G401 (cell line): ENCODE results near the gene DUSP22. TPM values are rescaled to one million over a fixed set of nuclear protein-coding genes. Genes with fewer than 3 reads are reported as not detected.

Experiments
- DNase-seq: peaks from one replicate; pipeline ENCODE4 v3.0.0-alpha.2; 2015; ENCODE audit warnings: low spot score
- in situ Hi-C: cut with HindIII; loops from 2 replicates; pipeline ENCODE4 v1.10.0; 2016; ENCODE audit warnings: low sequenced_read_pairs, mixed read lengths
- total RNA-seq: library from RNA; depleted of rRNA; stranded (reverse); fragments of >200 nt; shearing (Covaris generic); gene quantifications from 2 replicates; pipeline ENCODE4 v1.2.3, GENCODE V29; 2014

The DUSP22 gene
- total RNA-seq, 1 experiment from 2014 or later, result 16.9 TPM

DNA sequence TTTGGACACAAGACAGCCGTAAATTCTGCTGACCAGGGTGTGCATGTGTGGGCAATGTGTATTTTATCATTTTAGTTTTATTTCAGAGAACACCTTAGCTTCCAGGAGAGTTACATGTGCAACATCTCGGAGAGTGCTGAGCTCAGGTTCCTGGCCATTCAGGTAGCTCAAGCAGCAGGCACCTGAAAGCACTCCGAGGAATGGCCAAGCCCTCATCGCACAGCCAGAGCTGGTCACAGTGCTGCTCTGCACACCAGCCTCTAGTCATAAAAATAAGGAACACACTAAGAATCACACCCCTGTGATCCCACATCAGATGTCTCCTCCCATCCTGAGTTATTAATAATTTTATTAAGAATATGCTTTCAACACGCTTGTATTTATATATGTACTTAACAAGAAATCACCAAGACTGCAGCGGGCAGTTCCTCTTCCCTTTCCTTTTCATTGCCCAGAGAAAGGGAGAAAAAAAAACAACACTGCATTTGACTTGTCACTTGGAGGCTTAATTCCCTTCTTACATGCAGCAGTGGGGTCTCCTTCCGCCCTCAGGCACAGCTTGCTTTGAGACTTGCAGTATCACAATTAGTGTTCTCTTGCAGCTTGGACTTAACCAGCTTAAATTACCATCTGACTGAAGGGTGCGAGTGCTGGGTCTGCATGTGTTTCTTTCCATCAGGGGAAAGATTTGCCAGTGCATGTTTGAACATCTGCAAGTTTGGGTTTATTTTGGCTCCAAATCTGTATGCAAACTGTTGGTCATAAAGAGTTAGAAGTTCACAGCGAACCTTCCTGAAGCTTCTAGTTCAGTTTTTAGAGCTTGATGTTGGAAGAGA is 63.3 kb downstream of the DUSP22 start:
- no peak for DNase-seq
- in situ Hi-C loops, result no loop called here

DNA sequence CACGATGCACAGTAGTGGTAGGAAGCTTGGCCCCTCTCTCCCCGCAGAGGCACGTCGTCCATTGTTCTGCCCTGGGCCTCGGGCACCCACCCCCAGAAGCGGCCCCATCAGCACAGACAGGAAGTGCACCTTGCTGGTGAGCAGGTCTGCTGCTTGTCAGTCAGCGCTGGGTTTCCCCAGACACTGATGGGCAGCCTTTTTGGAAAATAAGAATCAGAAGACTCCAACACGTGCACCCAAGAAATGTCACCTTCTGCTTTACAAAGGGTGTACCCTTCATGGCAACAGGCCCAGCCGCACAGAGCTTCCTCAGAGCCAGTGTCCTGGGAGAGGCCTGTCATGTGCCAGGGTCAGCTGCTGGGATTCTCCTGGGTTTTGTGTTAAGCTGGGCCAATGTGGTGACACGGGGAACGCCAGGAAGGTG is 64.6 kb downstream of the DUSP22 start:
- in situ Hi-C loops, result no loop called here
- no peak for DNase-seq

DNA sequence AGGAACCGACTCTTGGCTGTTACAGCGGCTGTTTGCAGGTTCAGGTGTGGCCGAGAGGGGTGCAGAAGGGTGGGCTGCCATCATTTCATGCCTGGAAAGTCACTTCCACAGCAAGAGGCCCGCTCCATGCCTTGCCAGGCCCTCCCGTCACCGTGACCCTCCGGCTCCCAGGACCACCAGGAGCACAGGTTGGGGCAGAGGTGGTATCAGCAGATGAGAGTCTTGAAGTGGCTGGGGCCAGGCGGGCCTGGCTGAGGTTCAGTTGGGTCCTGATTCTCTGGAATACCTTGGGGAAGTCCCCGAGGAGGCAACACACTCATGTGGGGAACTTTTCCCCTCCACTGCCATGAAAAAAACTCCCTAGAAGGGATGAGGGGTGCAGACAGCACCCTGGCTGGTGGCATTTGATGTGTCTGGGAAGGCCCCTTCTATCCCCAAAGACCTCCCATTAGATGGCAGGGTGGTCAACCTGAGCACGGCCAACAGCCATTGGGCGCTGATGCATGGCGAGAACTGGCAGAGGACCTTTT is 65.0 kb downstream of the DUSP22 start:
- in situ Hi-C loops, result no loop called here
- no peak for DNase-seq

DNA sequence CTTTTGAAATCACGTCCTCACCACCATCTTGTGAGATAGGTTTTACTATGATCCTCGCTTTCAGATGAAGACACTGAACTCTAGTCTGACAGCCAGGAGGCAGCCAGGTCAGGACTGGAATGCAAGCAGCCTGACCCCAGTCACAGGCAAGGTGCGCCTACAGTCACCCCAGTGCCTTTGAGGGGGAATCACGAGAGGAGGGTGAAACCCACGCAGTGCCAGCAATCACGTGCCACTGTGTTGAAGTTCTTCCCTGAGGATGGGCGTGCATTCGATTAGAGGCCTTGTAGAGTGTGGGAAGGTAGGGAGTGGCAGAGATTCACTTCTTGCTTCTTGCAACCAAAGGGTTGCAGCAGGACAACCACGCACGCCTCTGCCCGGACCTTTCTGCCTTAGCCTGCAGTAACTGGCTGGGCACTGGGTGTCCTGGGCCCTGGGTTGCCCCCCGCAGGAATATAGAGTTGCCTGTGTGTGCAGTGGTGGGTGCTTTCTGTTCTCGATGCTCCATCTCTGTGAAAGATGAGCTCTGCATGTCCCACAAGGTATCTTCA is 65.6 kb downstream of the DUSP22 start:
- DNase-seq, result no peak
- in situ Hi-C loops, result no loop called here

DNA sequence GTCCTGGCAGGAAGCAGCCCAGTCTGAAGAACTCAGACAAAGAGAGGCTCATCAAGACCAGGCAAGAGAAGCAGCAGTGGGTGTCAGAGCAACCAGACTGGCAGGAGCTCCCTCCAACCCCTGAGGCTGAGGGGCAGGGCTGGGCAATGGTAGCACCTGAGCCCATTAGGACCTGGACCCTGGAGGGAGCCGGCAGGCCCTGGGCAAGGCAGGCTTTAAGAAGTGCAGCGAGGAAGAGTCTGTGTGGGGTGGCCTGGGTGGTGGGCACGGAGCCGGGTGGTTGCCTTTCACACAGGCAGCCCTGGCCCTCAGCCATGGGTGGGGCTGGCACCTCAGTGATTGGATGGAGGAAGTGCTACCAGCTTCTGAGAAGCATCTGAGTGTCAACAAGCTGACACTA is 66.1 kb downstream of the DUSP22 start:
- DNase-seq, result no peak
- in situ Hi-C loops, result no loop called here

DNA sequence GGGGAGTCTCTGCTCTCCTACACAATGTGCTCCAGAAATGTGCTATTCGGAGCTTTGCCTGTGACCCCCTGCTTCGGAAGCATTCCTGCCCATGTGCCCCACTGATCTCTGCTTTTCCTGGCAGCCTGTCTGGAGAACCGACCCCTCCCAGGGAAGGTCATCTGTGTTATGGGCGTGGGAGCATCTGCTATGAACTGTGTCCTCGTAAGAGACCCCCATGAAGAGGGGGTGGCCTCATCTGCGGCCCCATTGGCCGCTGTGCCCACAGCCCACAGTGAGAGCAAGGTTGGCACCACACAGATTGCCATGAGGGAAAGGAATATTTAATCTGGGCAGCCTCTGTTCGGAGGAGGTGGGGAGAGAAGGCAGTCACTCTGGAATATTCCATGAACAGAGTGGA is 66.6 kb downstream of the DUSP22 start:
- in situ Hi-C loops, result no loop called here
- DNase-seq, result no peak

DNA sequence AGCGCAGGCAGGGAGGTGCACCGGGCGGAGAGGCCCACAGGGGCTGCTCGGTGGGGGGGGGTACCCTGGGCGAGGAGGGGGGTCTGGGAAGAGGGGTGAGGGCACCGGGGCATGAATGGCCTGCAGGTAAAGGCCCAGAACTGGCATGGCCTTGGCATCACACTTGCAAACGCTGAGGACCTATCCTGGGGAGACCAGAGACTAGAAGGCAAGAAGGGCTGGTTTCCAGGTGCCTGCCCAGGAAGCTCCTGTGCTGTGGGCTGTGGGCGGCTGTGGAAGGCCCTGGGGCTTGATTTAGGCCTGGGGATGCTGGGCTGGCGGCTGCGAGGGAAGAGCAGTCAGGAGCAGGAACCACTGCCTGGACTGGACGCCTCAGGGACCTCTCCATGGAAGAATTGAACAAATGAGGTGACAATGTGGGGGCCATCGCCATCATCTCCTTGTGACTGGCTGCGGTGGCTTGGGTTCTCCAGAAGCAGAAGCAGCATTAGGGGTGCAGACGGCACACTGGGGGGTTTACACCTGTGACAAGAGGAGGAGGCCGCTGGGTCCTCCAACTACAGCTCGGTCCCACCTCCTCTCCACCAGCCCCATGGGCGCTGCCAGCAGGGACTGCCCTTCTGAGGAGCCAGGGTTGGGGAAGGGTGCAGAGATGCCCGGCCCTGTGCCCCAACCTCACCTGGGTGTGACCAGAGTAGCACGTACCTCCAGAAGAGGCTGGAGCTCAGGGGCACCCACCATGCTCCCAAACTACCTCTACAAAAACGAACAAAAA is 67.2 kb downstream of the DUSP22 start:
- in situ Hi-C loops, result no loop called here
- no peak for DNase-seq

DNA sequence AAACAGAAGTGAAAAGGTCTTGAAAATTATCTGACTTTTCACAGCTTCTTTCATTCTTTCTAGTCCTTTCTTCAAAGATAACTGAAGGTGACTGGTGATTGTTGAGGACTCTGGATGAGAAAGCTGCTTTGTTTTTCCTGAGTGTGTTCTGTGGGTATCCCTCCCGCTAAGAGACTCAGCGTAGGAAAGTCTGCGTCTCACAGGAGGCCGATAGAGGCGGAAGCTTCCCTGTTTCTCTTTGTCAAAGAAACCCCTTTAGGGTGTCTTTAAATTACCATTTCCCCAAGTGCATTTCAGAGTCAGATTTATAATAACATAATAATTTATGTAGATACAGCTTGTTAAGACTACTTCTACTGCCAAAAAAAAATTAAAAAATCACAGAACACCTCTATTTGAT is 68.1 kb downstream of the DUSP22 start:
- in situ Hi-C loops, result no loop called here
- DNase-seq, result no peak

DNA sequence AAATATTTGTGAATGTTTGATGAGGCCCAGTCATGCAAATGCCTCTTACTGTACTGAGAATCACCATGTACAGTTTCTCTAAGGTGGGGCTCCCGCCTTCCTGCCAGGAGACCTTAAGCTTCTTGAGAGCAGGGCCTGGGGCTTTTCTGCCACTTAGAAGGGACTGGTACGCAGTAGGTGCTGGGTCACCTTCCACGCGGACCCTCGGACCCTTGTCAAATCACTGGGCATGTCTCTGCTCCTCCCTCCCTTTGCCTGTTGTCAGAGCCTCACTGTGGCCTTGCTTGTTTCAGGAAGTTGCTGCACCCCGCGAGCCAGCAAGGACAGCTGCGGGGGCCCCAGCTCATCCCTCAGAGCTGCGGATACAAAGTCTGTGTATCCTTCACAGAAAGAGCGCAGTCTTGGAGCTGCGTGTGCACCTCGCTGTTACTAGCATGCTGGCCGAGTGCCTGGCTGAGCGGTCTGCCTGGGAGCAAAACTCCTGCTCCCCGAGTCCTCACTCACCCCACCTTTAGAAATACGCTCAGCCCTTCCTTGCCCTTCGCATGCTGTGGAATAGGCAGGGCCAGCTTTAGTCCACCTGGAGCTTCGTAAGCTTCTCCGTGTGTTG is 68.6 kb downstream of the DUSP22 start:
- no peak for DNase-seq
- in situ Hi-C loops, result no loop called here

DNA sequence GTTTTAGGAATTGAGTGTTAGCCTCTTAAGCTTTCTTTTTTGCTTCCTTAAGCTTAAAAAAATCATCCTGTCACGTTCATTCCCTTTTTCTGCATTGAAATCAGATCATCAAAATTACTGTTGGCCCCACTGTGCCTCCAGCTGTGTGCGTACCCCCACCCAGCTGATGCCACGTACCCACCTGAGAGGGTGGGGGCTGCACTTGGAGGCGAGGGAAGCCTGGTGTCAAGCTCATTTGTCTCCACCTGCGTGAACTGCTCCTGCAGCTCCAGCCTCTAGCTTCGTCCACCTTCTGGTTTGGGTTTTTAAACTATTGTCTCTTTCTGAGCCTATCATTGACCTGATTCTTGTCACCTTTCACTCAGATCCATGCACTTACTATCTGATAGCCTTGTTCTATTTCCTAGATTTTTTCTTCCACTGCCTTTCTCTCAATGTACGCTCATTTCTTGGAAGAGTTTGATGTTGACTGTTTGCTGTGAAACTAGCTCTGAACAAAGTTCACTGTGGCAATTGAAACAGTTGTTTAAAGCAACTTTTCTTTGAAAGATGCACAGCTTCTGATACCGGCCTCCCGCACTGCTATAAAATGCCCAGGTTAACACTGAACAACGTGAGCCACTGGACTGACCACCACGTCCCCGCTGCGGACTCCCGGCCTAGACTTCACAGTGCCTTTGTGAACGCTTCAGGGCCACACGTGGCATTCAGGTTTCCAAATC is 69.3 kb downstream of the DUSP22 start:
- DNase-seq, result no peak
- in situ Hi-C loops, result no loop called here

DNA sequence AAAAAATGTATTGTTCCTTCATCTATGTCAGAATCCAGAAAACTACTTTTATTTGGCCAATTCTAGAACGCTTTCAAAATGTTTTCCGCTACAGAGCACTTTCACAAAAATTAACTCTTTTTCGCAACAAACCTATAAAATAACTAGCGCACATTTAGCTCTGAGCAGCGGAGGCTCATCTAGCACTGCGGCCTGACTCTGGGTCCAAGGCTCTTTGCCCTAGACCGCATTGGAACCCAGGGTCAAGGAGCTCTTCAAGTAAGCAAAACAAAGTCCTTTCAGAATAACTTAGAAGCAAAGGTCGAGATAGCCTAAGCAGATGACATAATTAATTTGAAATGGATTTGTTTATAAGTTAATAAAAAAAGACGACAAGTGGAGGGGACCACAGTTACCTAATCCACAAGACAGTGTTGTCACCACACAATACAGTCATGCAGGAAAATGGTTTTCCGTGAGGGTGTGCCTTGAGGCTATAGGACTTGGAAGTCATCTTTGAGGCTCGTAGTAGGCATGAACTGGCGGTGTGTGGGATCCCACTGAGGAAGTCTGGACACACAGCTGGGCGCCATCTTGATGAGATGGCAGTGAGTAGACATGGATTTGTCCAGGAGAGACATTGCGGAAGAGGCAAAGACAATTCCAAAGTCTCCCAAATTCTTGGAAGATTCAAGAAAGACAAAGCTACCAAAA is 70.1 kb downstream of the DUSP22 start:
- no peak for DNase-seq
- in situ Hi-C loops, result no loop called here

DNA sequence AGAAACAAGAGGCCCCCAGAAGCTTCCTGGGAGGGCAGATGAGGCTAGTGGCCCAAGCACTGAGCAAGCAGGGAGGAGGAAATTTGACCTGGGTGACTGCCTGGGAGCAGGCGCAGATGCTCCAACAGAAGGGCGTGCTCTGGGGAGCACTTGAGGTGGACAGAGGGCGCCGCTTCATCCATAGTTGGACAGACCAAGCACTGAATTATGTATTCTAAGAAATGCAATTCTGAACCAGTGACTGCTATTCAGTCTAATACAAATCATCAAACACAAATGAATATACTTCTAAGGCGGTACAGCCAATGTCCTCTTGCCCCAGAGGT is 70.6 kb downstream of the DUSP22 start:
- in situ Hi-C loops, result no loop called here
- no peak for DNase-seq

DNA sequence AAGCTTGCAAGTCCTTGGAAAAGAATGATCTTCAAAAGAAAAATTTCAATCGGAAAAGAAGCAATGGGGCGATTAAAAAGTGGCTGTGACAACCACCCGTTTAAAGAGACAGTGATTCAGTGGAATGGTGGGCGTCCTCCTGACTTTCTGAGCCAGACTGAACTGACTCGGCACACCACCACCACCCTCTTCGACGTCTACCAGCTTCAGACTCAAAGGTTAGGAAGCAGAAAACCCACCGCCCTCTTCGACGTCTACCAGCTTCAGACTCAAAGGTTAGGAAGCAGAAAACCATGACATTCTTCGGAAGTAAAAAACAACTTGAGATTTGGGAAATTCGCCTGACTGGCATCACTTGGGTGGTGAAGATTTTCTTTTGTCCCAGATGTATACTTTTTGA is 71.0 kb downstream of the DUSP22 start:
- no peak for DNase-seq
- in situ Hi-C loops, result no loop called here

DNA sequence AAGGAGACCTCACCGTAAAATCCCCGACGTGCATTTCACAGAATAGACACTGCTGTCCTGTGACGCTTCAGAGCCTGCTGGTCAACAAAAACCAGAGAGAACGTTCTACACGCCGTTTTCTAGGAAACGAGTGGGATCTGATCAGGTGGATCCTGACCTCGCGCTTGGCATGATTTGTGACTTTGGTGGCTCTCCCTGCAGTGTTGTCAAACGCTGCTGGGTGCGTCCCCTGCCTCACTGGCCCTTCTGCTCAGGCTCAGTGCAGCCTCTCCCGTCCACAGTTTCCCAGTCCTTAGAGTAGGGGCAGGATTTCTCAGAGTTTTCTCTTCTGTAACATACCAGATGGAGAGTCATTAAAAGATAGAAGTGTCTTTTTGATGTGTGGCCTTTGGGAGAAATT is 71.6 kb downstream of the DUSP22 start:
- no peak for DNase-seq
- in situ Hi-C loops, result no loop called here

DNA sequence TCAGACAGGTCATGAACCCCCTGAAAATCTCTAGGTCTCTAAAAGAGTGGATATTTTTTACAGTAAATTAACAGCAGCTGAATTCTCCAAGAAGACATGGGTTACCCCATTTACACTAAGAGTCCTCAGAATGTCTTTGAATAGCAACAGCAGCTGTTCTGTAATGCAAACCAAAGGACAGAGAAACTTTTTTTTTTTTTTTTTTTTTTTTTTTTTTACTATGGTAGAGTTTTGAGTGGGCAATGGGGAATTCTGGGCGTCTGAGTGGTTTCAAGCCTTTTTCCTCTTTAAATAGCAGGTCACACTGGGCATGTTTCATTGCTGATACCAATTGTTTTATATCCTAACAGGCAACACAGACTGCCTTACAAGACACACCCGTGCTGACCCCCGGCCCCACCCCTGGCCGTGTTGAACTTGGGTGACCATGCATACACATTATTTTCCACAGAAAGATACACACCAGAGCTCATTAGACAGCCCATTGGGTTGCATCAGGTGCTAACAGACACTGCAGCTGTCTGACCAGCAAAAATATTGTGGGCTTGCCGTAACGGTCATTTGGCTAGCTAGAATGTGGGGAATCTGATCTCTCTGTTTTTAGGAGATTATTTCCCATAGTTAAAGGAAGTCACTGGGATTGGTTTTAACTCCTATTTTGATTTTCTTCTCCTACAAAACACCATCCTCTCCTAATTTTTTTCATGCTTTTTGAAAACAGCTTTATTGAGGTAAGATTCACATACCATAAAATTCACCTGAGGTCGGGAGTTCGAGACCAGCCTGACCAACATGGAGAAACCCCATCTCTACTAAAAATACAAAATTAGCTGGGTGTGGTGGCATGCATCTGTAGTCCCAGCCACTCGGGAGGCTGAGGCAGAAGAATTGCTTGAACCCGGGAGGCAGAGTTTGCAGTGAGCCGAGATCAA is 72.6 kb downstream of the DUSP22 start:
- in situ Hi-C loops, result no loop called here

DNA sequence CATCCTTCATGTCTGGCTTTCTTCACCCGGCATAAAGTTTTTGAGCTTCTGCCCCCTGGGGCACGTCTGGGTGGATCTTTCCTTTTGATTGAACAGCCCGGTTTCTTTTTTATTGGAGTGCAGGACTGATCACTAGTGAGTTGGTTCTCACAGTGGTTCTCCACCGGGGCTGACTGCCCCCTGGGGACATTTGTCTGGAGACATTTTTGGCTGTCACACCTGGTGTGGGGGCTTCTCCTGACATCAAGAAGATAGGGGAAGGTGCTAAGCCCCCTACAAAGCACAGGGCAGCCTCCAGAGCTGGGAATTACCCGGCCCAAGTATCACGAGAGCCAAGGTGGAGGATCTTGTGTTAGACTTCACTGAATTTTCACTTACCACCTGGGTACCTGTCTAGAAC is 73.5 kb downstream of the DUSP22 start:
- in situ Hi-C loops, result no loop called here
- no peak for DNase-seq

More for the DNA sequence above, 72.6 kb downstream of the DUSP22 start:
- DNase-seq, result no peak

DNA sequence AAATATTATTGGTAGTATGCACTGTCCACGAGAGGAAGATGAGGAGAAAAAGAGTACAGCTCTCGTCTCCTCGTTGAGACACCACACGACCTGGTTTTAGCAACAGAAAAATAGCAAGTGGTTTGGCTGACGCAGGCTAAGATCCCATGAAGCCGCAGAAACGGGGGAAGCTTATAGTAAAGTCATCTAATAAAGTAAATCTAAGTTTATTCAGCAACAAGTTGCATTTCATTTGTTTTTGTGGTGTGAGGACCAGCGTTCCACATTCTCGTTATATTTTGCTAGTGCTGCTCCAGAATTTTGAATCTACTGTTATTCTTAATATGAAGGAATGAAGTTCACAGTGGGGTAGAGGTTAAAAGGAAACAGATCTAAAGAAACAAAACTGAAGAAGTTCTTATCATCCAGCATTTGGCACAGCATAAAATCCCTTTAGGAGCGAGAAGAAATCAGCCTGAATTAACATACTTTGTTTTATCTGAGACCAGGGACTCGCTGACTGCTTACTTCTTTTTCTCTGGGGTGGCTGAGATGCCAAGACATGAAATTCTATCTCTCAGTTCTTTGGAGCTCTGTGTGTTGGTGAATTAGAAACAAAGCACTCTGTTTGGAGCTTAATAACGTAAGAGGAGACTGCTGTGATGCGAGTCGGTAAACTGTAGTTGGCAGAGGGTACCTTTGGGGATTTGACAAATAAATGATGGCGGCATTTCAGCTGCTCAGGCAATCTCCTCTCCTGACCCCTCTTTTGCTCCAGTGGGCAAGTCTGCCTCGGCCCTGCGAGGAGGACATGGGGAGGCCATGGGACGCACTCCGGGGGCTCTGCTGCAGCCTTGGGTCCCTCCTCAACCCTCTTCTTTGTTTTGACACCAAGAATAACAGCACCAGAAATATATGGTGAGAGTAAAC is 74.4 kb downstream of the DUSP22 start:
- in situ Hi-C loops, result no loop called here
- DNase-seq, result no peak
